GM10248 (cell line): ENCODE data around the gene CEP128.

Experiments used
- CTCF ChIA-PET: fragments of 300-600 bp; sonication (Branson Sonifier 250); formaldehyde crosslinking; extraction: SDS; loops from one replicate; lab custom pipeline; 2021; ENCODE audit warnings: antibody characterized with exemption; lab: Yijun Ruan, JAX
- POLR2A ChIA-PET: fragments of 350-650 bp; sonication (Branson Sonifier 250); formaldehyde crosslinking; extraction: SDS; loops from one replicate; lab custom pipeline; 2020; ENCODE audit warnings: antibody characterized with exemption; lab: Yijun Ruan, JAX
- DNase-seq: peaks from one replicate; pipeline ENCODE4 v3.0.0; 2012; ENCODE audit errors: extremely low spot score
- TF ChIP-seq, protein P1 (sequence below): IDR thresholded peaks from 2 replicates; pipeline ENCODE4 v1.5.1; 2012; ENCODE audit warnings: mild to moderate bottlenecking, low read depth; ENCODE audit errors: extremely low read depth, missing control alignments, control extremely low read depth

Gene CEP128

DNA sequence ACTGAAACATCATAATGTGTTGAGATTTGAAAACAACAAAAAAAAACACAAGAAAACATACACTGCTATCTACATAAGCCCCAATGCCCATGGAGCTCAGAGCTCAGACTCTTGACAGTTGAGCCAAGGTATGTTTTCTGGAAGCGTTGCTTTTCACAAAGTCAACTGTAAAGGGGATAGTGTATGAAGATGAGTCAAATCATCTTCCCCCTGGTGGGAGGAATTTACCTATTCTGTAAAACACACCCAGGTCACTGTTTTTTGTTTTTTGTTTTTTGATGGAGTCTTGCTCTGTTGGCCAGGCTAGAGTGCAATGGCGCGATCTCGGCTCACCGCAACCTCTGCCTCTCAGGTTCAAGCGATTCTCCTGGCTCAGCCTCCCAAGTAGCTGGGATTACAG lies 368.9 kb downstream of the CEP128 start:
- TF ChIP-seq, protein P1, sequence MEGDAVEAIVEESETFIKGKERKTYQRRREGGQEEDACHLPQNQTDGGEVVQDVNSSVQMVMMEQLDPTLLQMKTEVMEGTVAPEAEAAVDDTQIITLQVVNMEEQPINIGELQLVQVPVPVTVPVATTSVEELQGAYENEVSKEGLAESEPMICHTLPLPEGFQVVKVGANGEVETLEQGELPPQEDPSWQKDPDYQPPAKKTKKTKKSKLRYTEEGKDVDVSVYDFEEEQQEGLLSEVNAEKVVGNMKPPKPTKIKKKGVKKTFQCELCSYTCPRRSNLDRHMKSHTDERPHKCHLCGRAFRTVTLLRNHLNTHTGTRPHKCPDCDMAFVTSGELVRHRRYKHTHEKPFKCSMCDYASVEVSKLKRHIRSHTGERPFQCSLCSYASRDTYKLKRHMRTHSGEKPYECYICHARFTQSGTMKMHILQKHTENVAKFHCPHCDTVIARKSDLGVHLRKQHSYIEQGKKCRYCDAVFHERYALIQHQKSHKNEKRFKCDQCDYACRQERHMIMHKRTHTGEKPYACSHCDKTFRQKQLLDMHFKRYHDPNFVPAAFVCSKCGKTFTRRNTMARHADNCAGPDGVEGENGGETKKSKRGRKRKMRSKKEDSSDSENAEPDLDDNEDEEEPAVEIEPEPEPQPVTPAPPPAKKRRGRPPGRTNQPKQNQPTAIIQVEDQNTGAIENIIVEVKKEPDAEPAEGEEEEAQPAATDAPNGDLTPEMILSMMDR: no peak
- CTCF ChIA-PET: no interaction called here
- no peak for DNase-seq
- POLR2A ChIA-PET: no interaction called here

DNA sequence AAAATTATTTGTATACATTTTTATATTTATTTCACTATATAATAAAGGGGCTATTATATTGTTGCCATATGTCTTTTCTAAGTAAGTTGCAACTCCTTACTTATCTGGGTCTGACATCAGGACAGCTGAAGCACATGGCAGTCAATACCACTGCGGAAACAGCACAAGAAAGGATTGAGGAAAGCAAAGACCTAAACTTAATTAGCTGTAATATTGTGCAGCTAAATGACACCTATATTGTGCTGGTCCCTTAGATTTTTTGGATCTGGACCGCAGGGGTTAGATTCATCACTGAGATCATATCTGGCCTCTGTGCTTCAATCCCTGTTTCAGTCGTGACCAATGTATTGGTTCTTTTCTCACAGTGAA lies 370.6 kb downstream of the CEP128 start:
- DNase-seq: no peak
- ChIA-PET CTCF (no interaction called here), POLR2A (no interaction called here)
- TF ChIP-seq, protein P1: no peak

DNA sequence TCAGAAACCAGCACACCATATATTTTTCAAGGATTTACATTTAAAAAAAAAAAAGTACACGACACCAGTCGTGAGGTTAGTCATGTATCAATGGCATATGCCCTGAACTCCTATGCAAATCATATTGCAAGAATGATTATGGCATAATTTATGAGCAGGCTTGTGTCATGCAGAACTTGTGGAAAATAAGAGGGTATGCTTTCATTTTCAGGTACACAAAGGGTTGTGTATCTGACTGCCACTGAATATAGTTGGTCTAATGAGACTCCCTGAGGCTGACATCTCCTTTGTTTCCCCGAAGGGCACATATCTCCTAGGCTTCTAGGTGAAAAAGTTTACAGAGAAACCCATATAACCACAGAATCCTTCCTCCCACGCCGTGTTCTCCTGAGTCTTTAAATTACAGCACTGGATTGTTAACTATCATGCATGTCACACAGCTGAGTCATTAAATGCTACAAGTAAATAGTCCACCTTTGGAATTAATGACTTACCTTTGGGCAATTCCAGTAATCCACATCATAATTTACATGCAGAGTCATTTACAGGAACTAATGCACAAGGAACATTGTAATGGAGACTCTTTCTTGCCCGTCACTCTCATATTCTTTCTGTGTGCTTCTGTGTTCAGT lies 373.5 kb downstream of the CEP128 start:
- DNase-seq: no peak

DNA sequence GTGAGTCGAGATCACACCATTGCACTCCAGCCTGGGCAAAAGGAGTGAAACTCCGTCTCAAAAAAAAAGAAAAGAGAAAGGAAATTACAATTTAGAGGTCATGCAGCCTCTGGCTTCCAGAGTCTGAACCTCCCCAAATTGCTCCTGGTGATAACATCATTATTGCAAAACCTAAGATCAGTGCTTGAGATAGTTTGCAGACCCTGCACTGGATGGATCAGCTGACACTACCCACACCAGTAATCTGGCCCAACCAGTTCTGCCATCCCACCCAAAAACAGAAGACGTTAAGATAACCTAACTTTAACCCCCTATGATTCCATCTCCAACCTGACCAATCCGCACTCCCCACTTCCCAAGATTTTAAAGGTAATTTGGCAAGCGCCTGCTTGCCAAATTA lies 376.5 kb downstream of the CEP128 start:
- POLR2A ChIA-PET: no interaction called here
- no peak for DNase-seq
- TF ChIP-seq, protein P1: no peak
- CTCF ChIA-PET: interaction anchor here (1.5 kb wide), 1 partner anchor 22 kb away, joined by 4 read pairs; no protein-coding TSS in a partner anchor

More for the DNA sequence above, 373.5 kb downstream of the CEP128 start:
- POLR2A ChIA-PET: no interaction called here
- CTCF ChIA-PET: interaction anchor here (1.0 to 1.7 kb wide), 3 partner anchors 11 to 45 kb away, joined by 3 to 4 read pairs (median 4); no protein-coding TSS in a partner anchor
- TF ChIP-seq, protein P1: no peak

DNA sequence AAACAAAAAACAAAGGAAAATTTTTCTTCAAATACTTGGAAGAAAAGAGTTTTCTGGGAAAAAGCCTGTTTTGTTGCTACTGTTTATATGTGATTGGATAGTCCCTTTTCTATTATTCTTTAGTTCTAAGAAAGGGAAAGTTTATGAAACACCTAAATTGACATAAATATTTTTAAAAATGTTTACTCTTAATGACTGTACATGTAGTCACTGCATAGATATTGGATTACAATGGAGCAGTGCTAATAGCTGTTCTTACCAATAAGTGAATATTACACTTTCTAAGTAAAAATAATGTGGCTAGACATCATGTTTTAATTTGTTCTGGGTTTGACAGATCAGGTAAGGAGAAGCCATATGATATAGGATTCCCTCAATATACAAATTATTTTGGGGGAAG lies 377.5 kb downstream of the CEP128 start:
- CTCF ChIA-PET: no interaction called here
- DNase-seq: no peak
- POLR2A ChIA-PET: no interaction called here
- TF ChIP-seq, protein P1: no peak

DNA sequence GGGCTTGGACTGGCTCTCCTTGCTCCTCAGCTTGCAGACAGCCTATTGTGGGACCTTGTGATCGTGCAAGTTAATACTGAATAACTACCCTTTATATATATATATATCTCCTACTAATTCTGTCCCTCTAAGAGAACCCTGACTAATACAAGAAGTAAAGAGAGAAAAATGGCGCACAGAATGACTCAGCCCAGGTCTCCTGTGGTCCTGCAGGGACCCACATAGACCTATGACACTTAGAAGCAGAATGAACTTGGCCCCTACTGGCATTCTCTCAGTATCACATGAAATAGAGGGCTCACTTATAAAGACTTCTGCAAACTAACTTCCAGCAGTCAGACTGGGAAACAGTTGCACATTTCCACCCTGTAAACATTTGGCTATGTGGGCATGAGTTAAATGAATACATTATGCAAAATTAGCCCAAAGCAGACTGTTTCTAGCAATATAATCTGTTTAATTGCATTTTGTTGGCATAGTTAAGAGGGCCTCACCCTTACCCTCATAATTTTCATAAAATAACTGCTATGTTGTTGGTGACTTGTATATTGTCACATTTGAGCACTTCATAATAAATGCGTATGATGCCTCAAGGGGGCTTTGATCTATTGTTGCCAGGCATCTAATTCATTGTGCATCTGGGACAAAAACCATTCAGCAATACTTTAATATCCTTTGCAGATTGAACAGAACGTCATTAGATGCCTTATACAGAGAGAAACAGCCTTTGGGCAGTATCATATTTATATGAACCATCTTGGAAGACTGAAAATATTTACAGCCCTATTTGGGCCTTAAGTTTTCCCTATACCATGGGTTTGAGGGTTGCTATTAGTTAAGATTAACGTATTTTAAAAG lies 380.5 kb downstream of the CEP128 start:
- DNase-seq: no peak
- CTCF ChIA-PET: interaction anchor here (1.3 kb wide), 1 partner anchor 8 kb away, joined by 3 read pairs; no protein-coding TSS in a partner anchor
- TF ChIP-seq, protein P1: no peak
- POLR2A ChIA-PET: no interaction called here
